GM21447 (cell line): ENCODE data around the gene PPP2R1B.
A peak's percentile ranks its signal among the peaks of the same experiment; 100 is the strongest.
"Not testable (repeated sequence)": the region's sequence is repeated elsewhere in the genome, so short reads cannot be mapped to it uniquely, and the experiment has no call there.

Source experiments
- ATAC-seq: cut with Tn5 transposase; IDR thresholded peaks from one replicate; pipeline ENCODE4 v1.9.1; 2021; ENCODE audit not compliant: unreplicated experiment

Gene PPP2R1B

GRCh38 chr11:111784311-111784710 is 18.1 kb upstream of the PPP2R1B start:
- ATAC-seq, result not testable (repeated sequence)

- ATAC-seq, result no peak
These were observed 16.0 kb upstream of the PPP2R1B start for GRCh38 chr11:111782109-111782741.

GRCh38 chr11:111779118-111779517 is 12.9 kb upstream of the PPP2R1B start:
- ATAC-seq, result no peak

DNA sequence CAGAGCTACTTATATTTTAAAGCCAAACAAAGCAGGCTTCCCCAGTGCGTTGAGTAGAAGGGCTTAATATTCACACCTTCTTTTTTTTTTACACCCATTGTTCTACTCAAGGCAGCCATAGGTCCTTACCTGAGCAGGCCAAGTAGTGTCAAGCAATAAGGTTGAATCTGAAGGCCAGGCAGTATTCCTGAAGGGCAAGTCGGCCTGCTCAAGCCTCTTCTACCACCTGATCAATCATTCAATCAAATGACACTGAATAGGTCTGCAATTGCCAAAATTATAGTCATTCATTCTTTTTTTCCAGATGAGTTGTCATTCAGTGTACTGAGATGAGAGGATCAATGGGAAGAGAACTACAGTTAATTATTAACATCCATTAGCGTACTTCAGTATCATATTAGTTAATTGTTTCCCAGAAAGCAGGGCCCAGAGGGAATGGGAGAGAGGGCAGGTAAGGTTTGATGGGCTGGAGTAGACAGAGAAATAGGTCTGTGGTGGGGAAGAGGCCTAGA is 11.9 kb upstream of the PPP2R1B start:
- ATAC-seq, result no peak

GRCh38 chr11:111777094-111778046 is 11.2 kb upstream of the PPP2R1B start:
- peak; percentile 63 for ATAC-seq

DNA sequence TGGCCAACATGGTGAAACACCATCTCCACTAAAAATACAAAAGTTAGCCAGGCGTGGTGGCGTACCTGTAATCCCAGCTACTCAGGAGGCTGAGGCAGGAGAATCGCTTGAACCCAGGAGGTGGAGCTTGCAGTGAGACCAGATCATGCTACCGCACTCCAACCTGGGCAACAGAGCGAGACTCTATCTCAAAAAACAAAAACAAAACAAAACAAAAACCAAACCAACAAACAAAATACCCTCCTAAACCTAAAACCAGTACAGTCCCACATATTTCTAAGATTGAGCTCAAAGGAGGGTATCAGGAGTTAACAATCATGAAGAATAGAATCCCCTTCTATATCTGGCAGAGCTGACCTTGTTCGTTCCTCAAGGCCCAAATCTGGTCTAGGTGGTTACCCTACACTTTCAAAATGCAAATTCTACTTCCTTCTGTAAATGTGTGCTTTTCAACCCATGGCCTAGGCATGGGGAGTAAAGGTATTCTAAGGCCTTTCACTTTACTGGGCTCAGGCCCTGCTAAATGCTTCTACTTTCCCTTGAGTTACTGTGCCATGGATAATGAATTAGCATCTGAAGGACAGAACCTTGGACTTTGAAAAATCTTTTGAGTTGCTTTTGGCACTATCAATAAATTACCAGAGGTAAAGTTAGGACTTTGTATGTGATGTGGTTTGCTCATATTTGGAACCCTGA is 10.4 kb upstream of the PPP2R1B start:
- ATAC-seq, result peak; percentile 97

GRCh38 chr11:111774955-111775710 is 8.9 kb upstream of the PPP2R1B start:
- ATAC-seq, result no peak

- no peak for ATAC-seq
These were observed 6.3 kb upstream of the PPP2R1B start for GRCh38 chr11:111772535-111772934.

DNA sequence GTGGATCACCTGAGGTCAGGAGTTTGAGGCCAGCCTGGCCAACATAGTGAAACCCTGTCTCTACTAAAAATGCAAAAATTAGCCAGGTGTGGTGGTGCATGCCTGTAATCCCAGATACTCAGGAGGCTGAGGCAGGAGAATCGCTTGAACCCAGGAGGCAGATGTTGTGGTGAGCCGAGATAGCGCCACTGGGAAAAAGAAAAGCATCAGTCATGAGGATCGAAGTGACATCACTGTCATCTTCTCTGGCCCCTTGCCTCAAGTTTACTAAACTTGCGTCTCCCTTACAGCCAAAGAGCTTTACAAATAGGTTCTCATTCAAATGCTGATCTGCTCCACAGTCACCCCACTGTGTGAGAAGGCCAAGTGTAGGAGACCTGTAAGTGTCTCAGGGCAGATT is 5.0 kb upstream of the PPP2R1B start:
- not testable (repeated sequence) for ATAC-seq

GRCh38 chr11:111770581-111771134 is 4.5 kb upstream of the PPP2R1B start:
- no peak for ATAC-seq

- no peak for ATAC-seq
These were observed 599 bp upstream of the PPP2R1B start for GRCh38 chr11:111766834-111767142.

DNA sequence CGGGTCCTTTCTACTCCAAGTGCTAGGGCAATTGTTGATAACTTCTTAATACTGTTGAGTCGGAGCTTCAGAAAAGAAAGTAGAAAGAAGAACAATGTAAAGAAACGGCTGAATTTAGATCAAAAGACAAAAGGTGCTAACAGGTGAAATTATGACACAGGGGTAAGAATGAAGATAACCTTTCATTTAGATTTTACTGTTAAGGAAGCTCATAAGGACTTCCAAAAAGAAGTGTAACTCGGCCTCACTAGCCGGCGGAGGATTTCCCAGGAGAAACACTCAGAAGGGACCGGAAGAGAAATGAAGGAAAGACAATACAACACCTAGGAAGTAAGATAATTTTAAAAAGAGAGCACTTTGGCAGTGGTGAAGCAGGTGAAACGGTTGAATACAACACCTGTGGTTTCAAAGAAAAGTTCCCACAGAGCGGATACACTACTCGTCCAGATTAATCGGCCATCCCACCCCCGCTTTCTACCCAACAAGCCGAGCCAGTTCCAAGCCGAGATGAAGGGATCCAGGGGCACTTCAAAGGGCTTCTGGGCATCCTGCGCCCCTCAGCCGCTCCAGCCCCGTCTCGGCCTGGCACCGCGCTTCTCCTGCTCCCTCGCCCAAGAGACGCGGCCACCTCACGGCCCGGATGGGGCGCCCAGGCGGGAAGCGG is 737 bp downstream of the PPP2R1B start:
- ATAC-seq, result peak; percentile 40

DNA sequence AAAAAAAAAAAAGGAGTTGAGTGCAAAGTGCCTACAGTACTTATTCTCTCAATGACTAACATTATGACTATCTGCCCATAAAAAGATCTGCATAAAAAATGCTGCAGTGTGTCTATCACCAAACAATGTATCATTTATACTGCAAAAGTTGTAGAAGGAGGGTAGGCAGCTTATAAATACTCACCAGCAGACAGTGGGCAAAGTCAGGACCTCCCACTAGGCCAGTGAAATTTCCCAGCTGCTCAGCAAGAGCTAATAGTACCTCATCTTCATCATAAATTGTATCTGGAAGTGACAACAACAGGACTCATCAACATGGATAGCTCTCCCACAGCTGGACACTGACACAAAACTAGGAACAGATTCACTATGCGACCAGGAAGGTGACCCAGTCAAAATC is 1.6 kb downstream of the PPP2R1B start:
- no peak for ATAC-seq

- ATAC-seq, result no peak
These were observed 3.1 kb downstream of the PPP2R1B start for GRCh38 chr11:111762981-111763643.

DNA sequence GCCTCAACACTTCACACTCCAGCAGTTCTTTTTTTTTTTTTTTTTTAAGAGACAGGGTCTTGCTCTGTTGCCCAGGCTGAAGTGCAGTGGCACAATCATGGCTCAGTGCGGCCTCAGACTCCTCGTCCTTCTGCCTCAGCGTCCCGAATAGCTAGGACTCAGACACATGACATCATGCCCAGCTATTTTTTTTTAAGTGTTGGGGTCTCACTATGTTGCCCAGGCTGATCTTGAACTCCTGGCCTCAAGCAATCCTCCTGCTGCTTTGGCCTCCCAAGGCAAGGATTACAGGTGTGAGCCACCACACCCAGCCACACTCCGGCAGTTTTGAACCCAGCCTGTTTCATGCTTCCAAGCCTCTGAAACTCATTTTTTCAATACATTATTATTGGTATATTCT is 3.7 kb downstream of the PPP2R1B start:
- no peak for ATAC-seq

DNA sequence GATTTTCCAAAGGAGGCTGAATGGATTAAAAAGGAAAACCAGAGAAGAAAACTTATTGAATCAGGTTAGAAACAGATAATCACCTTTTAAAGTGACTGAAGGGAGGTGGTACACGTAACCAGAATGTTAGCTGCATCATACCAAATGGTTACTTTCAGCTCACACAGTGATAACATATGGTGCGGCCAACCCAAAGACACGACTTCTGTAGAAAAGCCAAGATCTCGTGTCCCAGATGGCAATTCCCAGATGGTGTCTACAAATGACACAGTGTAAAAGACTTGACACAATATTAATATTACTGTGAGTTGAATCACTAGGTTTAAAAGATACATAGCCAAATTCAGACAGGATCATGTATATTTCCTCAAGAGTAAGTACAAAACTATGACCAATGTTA is 5.2 kb downstream of the PPP2R1B start:
- ATAC-seq, result no peak

GRCh38 chr11:111759778-111760407 is 6.3 kb downstream of the PPP2R1B start:
- no peak for ATAC-seq

DNA sequence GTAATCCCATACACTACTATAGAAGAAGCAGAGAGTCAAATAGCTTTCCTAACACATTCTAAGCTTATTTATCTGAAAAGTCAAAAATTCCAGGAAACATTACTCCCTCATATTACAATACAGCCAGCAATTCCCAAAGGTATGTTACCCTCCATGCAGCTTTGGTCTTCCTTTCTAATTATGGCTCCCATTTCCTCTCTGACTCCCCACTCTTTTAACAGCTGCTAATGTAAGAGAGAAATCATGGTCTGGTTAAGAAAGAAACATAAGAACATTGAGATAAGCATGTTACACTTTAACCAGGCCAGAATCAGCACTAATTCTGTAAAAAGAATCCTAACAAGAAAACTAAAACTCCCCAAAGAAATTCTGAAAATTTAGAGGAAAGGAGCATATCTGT is 6.8 kb downstream of the PPP2R1B start:
- no peak for ATAC-seq

DNA sequence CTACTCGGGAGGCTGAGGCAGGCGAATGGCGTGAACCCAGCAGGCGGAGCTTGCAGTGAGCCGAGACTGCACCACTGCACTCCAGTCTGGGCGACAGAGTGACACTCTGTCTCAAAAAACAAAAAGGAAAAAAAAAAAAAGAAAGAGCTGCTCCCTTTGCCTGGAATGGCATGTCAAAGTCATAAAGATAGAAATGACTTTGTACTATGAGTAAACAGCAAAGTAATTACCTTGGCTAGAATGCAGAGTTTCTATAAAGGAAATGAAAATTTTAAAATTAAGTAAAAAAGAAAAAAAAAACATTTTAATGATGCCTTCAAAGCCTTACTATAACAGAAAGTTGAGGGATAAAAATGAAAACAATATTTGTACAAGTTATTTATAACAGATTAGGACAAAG is 10.1 kb downstream of the PPP2R1B start:
- no peak for ATAC-seq
